Stomach (tissue), 4 donors: ENCODE measurements around the gene MYO5B.

Source experiments
- POLR2A ChIP-seq, 4 donors: fragments of 450-650 bp; IDR thresholded peaks; one replicate each; pipeline ENCODE4 v1.6.1; 2016; ENCODE audit warnings: antibody characterized with exemption in 4 of 4, control low read depth in 2 of 4, mild to moderate bottlenecking in 1 of 4, moderate library complexity in 1 of 4
- POLR2AphosphoS5 ChIP-seq, 3 donors: sonication (generic); formaldehyde crosslinking; IDR thresholded peaks; one replicate each; pipeline ENCODE4 v1.6.1; 2016; ENCODE audit warnings: antibody characterized with exemption in 3 of 3
- TF ChIP-seq, protein P1 (sequence below), 7 experiments: fragments of 450-650 bp in 4 of 7; fragments of 200-600 bp in 3 of 7; sonication (generic) in 3 of 7; IDR thresholded peaks; one replicate each; pipeline ENCODE4 v1.5.1; 2016 to 2019; ENCODE audit warnings: antibody characterized with exemption in 7 of 7, control low read depth in 2 of 7, mild to moderate bottlenecking in 1 of 7

DNA sequence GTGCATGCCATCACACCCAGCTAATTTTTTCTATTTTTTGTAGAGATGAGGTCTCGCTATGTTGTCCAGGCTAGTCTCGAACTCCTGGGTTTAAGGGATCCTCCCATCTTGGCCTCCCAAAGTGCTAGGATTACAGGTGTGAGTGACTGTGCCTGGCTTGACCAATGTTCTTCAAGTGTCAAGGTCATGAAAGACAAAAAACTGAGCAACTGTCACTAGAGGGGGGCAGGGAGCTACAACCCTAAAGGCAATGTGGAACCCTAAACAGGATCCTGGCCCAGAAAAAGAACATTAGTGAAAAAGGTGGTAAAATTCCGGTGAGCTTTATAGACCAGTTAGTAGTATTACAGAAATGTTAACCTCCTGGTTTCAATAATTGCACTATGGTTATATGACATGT, 7.3 kb downstream of the MYO5B start:
- TF ChIP-seq POLR2AphosphoS5 (IDR thresholded peaks at IDR 0.05) (no peak), POLR2A (IDR thresholded peaks at IDR 0.05) (no peak)
- TF ChIP-seq, protein P1, sequence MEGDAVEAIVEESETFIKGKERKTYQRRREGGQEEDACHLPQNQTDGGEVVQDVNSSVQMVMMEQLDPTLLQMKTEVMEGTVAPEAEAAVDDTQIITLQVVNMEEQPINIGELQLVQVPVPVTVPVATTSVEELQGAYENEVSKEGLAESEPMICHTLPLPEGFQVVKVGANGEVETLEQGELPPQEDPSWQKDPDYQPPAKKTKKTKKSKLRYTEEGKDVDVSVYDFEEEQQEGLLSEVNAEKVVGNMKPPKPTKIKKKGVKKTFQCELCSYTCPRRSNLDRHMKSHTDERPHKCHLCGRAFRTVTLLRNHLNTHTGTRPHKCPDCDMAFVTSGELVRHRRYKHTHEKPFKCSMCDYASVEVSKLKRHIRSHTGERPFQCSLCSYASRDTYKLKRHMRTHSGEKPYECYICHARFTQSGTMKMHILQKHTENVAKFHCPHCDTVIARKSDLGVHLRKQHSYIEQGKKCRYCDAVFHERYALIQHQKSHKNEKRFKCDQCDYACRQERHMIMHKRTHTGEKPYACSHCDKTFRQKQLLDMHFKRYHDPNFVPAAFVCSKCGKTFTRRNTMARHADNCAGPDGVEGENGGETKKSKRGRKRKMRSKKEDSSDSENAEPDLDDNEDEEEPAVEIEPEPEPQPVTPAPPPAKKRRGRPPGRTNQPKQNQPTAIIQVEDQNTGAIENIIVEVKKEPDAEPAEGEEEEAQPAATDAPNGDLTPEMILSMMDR (IDR thresholded peaks at IDR 0.05), result no peak
